HepG2 (cell line): ENCODE measurements around the gene NUAK1. TPM values are rescaled to one million over a fixed set of nuclear protein-coding genes. Genes with fewer than 3 reads are reported as not detected.

Experiments
- ATM ChIP-seq: fragments of 450-650 bp; IDR thresholded peaks from 2 replicates; pipeline ENCODE4 v1.7.1; 2017; ENCODE audit warnings: mild to moderate bottlenecking, borderline replicate concordance
- BORCS8-MEF2B ChIP-seq: sonication (generic); formaldehyde crosslinking; IDR thresholded peaks from 2 replicates; pipeline ENCODE4 v1.8.0; 2022; ENCODE audit warnings: mild to moderate bottlenecking, missing genetic modification reagents
- BRD4 ChIP-seq: sonication (generic); formaldehyde crosslinking; IDR thresholded peaks from 2 replicates; pipeline ENCODE4 v1.4.0; 2020; ENCODE audit warnings: missing genetic modification reagents
- CENPT ChIP-seq: sonication (generic); formaldehyde crosslinking; IDR thresholded peaks from 2 replicates; pipeline ENCODE4 v1.8.0; 2022; ENCODE audit warnings: low read depth, mild to moderate bottlenecking, moderate library complexity, missing genetic modification reagents
- FOXP1 ChIP-seq, 2 experiments: fragments of 450-650 bp in 1 of 2; IDR thresholded peaks; 2 replicates each; pipeline ENCODE4 v1.6.1; 2017 to 2018; ENCODE audit warnings: antibody characterized with exemption in 1 of 2
- KLF16 ChIP-seq, 2 experiments: sonication (generic) in 1 of 2; formaldehyde crosslinking in 1 of 2; IDR thresholded peaks; 2 replicates each; pipeline versions ENCODE4 v1.6.1 to v1.8.0; 2016 to 2023; ENCODE audit warnings: missing genetic modification reagents in 2 of 2, missing compliant biosample characterization in 1 of 2
- MED1 ChIP-seq: sonication (generic); formaldehyde crosslinking; IDR thresholded peaks from 2 replicates; pipeline ENCODE4 v1.4.0; 2020; ENCODE audit warnings: missing genetic modification reagents
- ZBTB4 ChIP-seq: sonication (generic); formaldehyde crosslinking; IDR thresholded peaks from 2 replicates; pipeline ENCODE4 v1.4.0; 2020; ENCODE audit warnings: missing genetic modification reagents, mild to moderate bottlenecking, borderline replicate concordance
- ZFY ChIP-seq: sonication (generic); formaldehyde crosslinking; IDR thresholded peaks from 2 replicates; pipeline ENCODE4 v1.4.0; 2020; ENCODE audit warnings: missing genetic modification reagents
- ZNF317 ChIP-seq: sonication (generic); formaldehyde crosslinking; IDR thresholded peaks from 2 replicates; pipeline ENCODE4 v1.5.0; 2020; ENCODE audit warnings: mild to moderate bottlenecking, missing genetic modification reagents
- ZNF350 ChIP-seq: sonication (generic); formaldehyde crosslinking; IDR thresholded peaks from 2 replicates; pipeline ENCODE4 v1.4.0; 2020; ENCODE audit warnings: mild to moderate bottlenecking, low read depth, missing genetic modification reagents, borderline replicate concordance
- ZNF354B ChIP-seq: sonication (generic); formaldehyde crosslinking; IDR thresholded peaks from 2 replicates; pipeline ENCODE4 v1.8.0; 2022; ENCODE audit warnings: mild to moderate bottlenecking, missing genetic modification reagents
- ZNF558 ChIP-seq: sonication (generic); formaldehyde crosslinking; IDR thresholded peaks from 2 replicates; pipeline ENCODE4 v1.9.0; 2022; ENCODE audit warnings: mild to moderate bottlenecking, missing genetic modification reagents, borderline replicate concordance
- ZNF576 ChIP-seq: sonication (generic); formaldehyde crosslinking; IDR thresholded peaks from 2 replicates; pipeline ENCODE4 v1.4.0; 2020; ENCODE audit warnings: mild to moderate bottlenecking, missing genetic modification reagents
- ZNF605 ChIP-seq: sonication (generic); formaldehyde crosslinking; IDR thresholded peaks from 2 replicates; pipeline ENCODE4 v1.8.0; 2022; ENCODE audit warnings: mild to moderate bottlenecking, missing genetic modification reagents
- ZNF629 ChIP-seq: sonication (generic); formaldehyde crosslinking; conservative IDR thresholded peaks from 2 replicates; pipeline ENCODE4 v1.5.0; 2020; ENCODE audit warnings: missing genetic modification reagents
- ZNF775 ChIP-seq: sonication (generic); formaldehyde crosslinking; IDR thresholded peaks from 2 replicates; pipeline ENCODE4 v1.4.0; 2020; ENCODE audit warnings: missing genetic modification reagents, mild to moderate bottlenecking, moderate library complexity, borderline replicate concordance
- ZNF781 ChIP-seq: sonication (generic); formaldehyde crosslinking; IDR thresholded peaks from 2 replicates; pipeline ENCODE4 v1.5.1; 2020; ENCODE audit warnings: borderline replicate concordance, mild to moderate bottlenecking, missing genetic modification reagents; ENCODE audit errors: not compliant biosample characterization
- ZNF788 ChIP-seq: sonication (generic); formaldehyde crosslinking; IDR thresholded peaks from 2 replicates; pipeline ENCODE4 v1.5.0; 2020; ENCODE audit warnings: mild to moderate bottlenecking, missing genetic modification reagents, borderline replicate concordance
- polyA plus RNA-seq, 8 experiments: library from polyadenylated mRNA; depleted of rRNA in 3 of 8; stranded (reverse) in 7 of 8; unstranded in 1 of 8; fragments of >200 nt; fragmentation: Illumina TruSeq in 4 of 8; extraction: Trizol in 4 of 8; gene quantifications; 2 replicates each; pipeline versions ENCODE4 v1.2.1 to v1.2.3, GENCODE V29; 2011 to 2016; ENCODE audit warnings: low read depth in 4 of 8, missing spikeins in 1 of 8, mixed read lengths in 1 of 8; ENCODE audit not compliant: insufficient read depth in 1 of 8
- total RNA-seq, 5 experiments: library from RNA; depleted of rRNA; stranded (reverse); fragments of >200 nt; fragmentation: Illumina TruSeq; extraction: Trizol; gene quantifications; 2 replicates each; pipeline ENCODE4 v1.2.3, GENCODE V29; 2016; ENCODE audit warnings: low read depth in 1 of 5
- TF ChIP-seq, protein P1 (sequence below): sonication (generic); formaldehyde crosslinking; IDR thresholded peaks from 2 replicates; pipeline ENCODE4 v1.5.1; 2020; ENCODE audit warnings: missing genetic modification reagents, mild to moderate bottlenecking, borderline replicate concordance
- TF ChIP-seq, protein P2 (sequence below): sonication (generic); formaldehyde crosslinking; IDR thresholded peaks from 2 replicates; pipeline ENCODE4 v1.4.0; 2020; ENCODE audit warnings: mild to moderate bottlenecking, missing genetic modification reagents, borderline replicate concordance

The NUAK1 gene
- total and polyA plus RNA-seq, 2 of the 13 experiments (the other 11 are each of a cell fraction or from before 2014, with no cell fraction given) = 1.7 to 1.9 TPM

DNA sequence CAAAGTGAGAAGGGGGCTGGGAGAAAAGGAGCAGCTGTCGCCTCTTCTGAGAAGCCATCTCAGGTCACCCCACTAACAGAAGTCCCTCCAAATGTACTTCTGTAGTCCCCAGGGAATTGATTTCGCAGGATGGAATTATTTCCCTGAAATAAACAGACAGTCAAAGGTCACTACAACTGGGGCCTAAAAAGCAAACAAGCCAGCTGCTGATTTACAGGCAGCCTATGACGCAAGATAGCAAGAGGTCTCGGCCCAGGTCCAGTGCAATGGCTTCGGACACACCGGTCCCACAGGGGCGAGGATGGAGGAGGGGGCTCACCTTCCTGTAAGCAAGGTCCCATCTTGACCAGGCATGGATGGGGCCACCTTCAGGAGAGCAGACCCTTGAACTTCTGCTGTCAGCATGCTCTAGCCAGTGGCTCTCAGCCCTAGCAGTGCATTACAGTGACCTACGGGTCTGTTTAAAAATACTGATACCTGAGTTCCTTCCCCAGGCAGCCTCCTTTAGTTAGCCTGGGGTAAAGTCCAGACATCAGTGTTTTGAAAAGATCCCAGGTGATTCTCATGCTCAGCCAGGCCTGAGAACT is 18.1 kb downstream of the NUAK1 start (continued):
- TF ChIP-seq, protein P1, sequence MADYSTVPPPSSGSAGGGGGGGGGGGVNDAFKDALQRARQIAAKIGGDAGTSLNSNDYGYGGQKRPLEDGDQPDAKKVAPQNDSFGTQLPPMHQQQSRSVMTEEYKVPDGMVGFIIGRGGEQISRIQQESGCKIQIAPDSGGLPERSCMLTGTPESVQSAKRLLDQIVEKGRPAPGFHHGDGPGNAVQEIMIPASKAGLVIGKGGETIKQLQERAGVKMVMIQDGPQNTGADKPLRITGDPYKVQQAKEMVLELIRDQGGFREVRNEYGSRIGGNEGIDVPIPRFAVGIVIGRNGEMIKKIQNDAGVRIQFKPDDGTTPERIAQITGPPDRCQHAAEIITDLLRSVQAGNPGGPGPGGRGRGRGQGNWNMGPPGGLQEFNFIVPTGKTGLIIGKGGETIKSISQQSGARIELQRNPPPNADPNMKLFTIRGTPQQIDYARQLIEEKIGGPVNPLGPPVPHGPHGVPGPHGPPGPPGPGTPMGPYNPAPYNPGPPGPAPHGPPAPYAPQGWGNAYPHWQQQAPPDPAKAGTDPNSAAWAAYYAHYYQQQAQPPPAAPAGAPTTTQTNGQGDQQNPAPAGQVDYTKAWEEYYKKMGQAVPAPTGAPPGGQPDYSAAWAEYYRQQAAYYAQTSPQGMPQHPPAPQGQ (CRISPR knock-in tag) = no peak
- peak; percentile 34; the same call in 1 of the 2 replicates for TF ChIP-seq ZNF605 (CRISPR knock-in tag)
- no peak for TF ChIP-seq ZNF354B (CRISPR knock-in tag)
- TF ChIP-seq ZNF629 (CRISPR knock-in tag) = 0 out of 2 replicates have a peak, but pooled peaks have one; percentile 21
- TF ChIP-seq MED1 (CRISPR knock-in tag) = peak; percentile 81
- TF ChIP-seq ZNF781 (CRISPR knock-in tag) = no peak
- no peak for TF ChIP-seq FOXP1 (IDR thresholded peaks at IDR 0.05)
- peak; percentile 92 for TF ChIP-seq FOXP1 (CRISPR knock-in tag; IDR thresholded peaks at IDR 0.05)
- TF ChIP-seq ZNF788 (CRISPR knock-in tag) = peak; percentile 72; the same call in 1 of the 2 replicates
- no peak for TF ChIP-seq ZNF775 (CRISPR knock-in tag)
- peak in 1 of 2 experiments; percentile 57; a peak in 2 of 4 replicates for TF ChIP-seq KLF16 (CRISPR knock-in tag; IDR thresholded peaks at IDR 0.05)
- TF ChIP-seq, protein P2, sequence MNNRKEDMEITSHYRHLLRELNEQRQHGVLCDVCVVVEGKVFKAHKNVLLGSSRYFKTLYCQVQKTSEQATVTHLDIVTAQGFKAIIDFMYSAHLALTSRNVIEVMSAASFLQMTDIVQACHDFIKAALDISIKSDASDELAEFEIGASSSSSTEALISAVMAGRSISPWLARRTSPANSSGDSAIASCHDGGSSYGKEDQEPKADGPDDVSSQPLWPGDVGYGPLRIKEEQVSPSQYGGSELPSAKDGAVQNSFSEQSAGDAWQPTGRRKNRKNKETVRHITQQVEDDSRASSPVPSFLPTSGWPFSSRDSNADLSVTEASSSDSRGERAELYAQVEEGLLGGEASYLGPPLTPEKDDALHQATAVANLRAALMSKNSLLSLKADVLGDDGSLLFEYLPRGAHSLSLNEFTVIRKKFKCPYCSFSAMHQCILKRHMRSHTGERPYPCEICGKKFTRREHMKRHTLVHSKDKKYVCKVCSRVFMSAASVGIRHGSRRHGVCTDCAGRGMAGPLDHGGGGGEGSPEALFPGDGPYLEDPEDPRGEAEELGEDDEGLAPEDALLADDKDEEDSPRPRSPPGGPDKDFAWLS (CRISPR knock-in tag) = peak; percentile 45; the same call in 1 of the 2 replicates
- TF ChIP-seq ATM = no peak
- no peak for TF ChIP-seq CENPT (CRISPR knock-in tag)
- no peak for TF ChIP-seq ZNF558 (CRISPR knock-in tag)
- TF ChIP-seq ZNF317 (CRISPR knock-in tag) = peak; percentile 75
- TF ChIP-seq BORCS8-MEF2B (CRISPR knock-in tag) = peak; percentile 62; the same call in 1 of the 2 replicates
- no peak; the same call in 1 of the 2 replicates for TF ChIP-seq ZBTB4
- no peak for TF ChIP-seq ZNF576 (CRISPR knock-in tag)
- TF ChIP-seq BRD4 (CRISPR knock-in tag) = no peak
- TF ChIP-seq ZNF350 (CRISPR knock-in tag) = peak; percentile 57; the same call in 1 of the 2 replicates
- peak; percentile 85 for TF ChIP-seq ZFY (CRISPR knock-in tag)
